Mesothelial cell of epicardium (in vitro differentiated cells): ENCODE results near the gene RPL32. TPM values are rescaled to one million over a fixed set of nuclear protein-coding genes. Genes with fewer than 3 reads are reported as not detected.

Source experiments
- DNase-seq, 2 experiments: peaks; one replicate each; pipeline ENCODE4 v3.0.0; 2021; ENCODE audit warnings: low spot score in 2 of 2; ENCODE audit not compliant: unreplicated experiment in 2 of 2
- H3K27ac Mint-ChIP-seq: 2 replicates; pipeline ENCODE4 v1.8.0; 2021; ENCODE audit warnings: mixed read lengths
- H3K27me3 Mint-ChIP-seq: 2 replicates; pipeline ENCODE4 v1.8.0; 2021; ENCODE audit warnings: low read depth, mixed read lengths
- H3K36me3 Mint-ChIP-seq: 2 replicates; pipeline ENCODE4 v1.8.0; 2021; ENCODE audit warnings: mixed read lengths
- H3K4me1 Mint-ChIP-seq: 2 replicates; pipeline ENCODE4 v1.8.0; 2021; ENCODE audit warnings: mixed read lengths
- H3K4me3 Mint-ChIP-seq: 2 replicates; pipeline ENCODE4 v1.8.0; 2021; ENCODE audit warnings: mild to moderate bottlenecking, moderate library complexity, mixed read lengths
- H3K9me3 Mint-ChIP-seq: 2 replicates; pipeline ENCODE4 v1.8.0; 2021; ENCODE audit warnings: mixed read lengths
- CTCF ChIP-seq: fragments of 200-600 bp; sonication (generic); IDR thresholded peaks from one replicate; pipeline ENCODE4 v1.5.0; 2021; ENCODE audit warnings: antibody characterized with exemption; ENCODE audit not compliant: unreplicated experiment
- total RNA-seq: library from RNA; stranded (reverse); gene quantifications from 3 replicates; pipeline ENCODE4 v1.2.1, GENCODE V29; 2021

Gene RPL32
- total RNA-seq, 1 donor from 2014 or later: 1,710 TPM

- DNase-seq: peak; percentile 63 to 76
- H3K9me3 Mint-ChIP-seq: peaks cover 6% of the 10 kb centered on the region
- peaks cover 31% of the 10 kb centered on the region for H3K27me3 Mint-ChIP-seq
These were observed 27.8 kb upstream of the RPL32 start for GRCh38 chr3:12869035-12869621.

GRCh38 chr3:12868039-12869034 lies 27.0 kb upstream of the RPL32 start:
- H3K4me3 Mint-ChIP-seq: peak overlapping the region; percentile 68
- peak; percentile 61 to 82 for DNase-seq
- H3K36me3 Mint-ChIP-seq: no peaks in the 10 kb centered on the region
- peaks cover 31% of the 10 kb centered on the region for H3K27me3 Mint-ChIP-seq
- H3K27ac Mint-ChIP-seq: peak overlapping the region; percentile 71
- TF ChIP-seq CTCF: peak; percentile 69
- H3K4me1 Mint-ChIP-seq: peaks cover 10% of the 10 kb centered on the region
- peaks cover 6% of the 10 kb centered on the region for H3K9me3 Mint-ChIP-seq

More at GRCh38 chr3:12869035-12869621, 27.8 kb upstream of the RPL32 start:
- H3K4me1 Mint-ChIP-seq: peaks cover 10% of the 10 kb centered on the region
- no peak for TF ChIP-seq CTCF
- H3K27ac Mint-ChIP-seq: no peak overlapping the region
- peak overlapping the region; percentile 68 for H3K4me3 Mint-ChIP-seq
- no peaks in the 10 kb centered on the region for H3K36me3 Mint-ChIP-seq

GRCh38 chr3:12866836-12867235 lies 25.5 kb upstream of the RPL32 start:
- H3K9me3 Mint-ChIP-seq: peaks cover 6% of the 10 kb centered on the region
- H3K27me3 Mint-ChIP-seq: peaks cover 29% of the 10 kb centered on the region

GRCh38 chr3:12865271-12865670 lies 23.9 kb upstream of the RPL32 start:
- H3K9me3 Mint-ChIP-seq: peaks cover 6% of the 10 kb centered on the region
- no peak for TF ChIP-seq CTCF
- no peak overlapping the region for H3K4me3 Mint-ChIP-seq
- no peak for DNase-seq
- H3K27ac Mint-ChIP-seq: no peak overlapping the region
- peaks cover 10% of the 10 kb centered on the region for H3K4me1 Mint-ChIP-seq
- no peaks in the 10 kb centered on the region for H3K36me3 Mint-ChIP-seq
- peaks cover 16% of the 10 kb centered on the region for H3K27me3 Mint-ChIP-seq

More at GRCh38 chr3:12866836-12867235, 25.5 kb upstream of the RPL32 start:
- Mint-ChIP-seq H3K27ac (no peak overlapping the region), H3K4me3 (no peak overlapping the region), H3K36me3 (no peaks in the 10 kb centered on the region), H3K4me1 (peaks cover 10% of the 10 kb centered on the region)
- no peak for TF ChIP-seq CTCF
- DNase-seq: no peak

- no peak for DNase-seq
- TF ChIP-seq CTCF: no peak
- Mint-ChIP-seq H3K36me3 (no peaks in the 10 kb centered on the region), H3K27me3 (peaks cover 11% of the 10 kb centered on the region), H3K4me3 (no peak overlapping the region), H3K4me1 (no peaks in the 10 kb centered on the region), H3K27ac (no peak overlapping the region), H3K9me3 (peaks cover 6% of the 10 kb centered on the region)
These were observed 21.0 kb upstream of the RPL32 start for GRCh38 chr3:12862387-12862786.
